HCT116 (cell line): ENCODE data around the gene IFRD1. TPM values are rescaled to one million over a fixed set of nuclear protein-coding genes. Genes with fewer than 3 reads are reported as not detected.

ENCODE experiments used
- ATAC-seq: fragments of 200-7000 bp; cut with Tn5 transposase; 2 replicates; pipeline ENCODE4 v1.9.1; 2020; ENCODE audit warnings: mild to moderate bottlenecking, moderate library complexity
- BruUV-seq: library from RNA; stranded (reverse); fragments of 400-500 nt; replicated peaks from 2 replicates; lab custom pipeline; 2021; lab: Mats Ljungman, UMichigan
- CTCF ChIA-PET: fragments of 300-600 bp; sonication (Branson Sonifier 250); formaldehyde crosslinking; loops from one replicate; lab custom pipeline; 2021; ENCODE audit warnings: antibody characterized with exemption; lab: Charles Lee
- POLR2A ChIA-PET: fragments of 300-600, 350-600 bp; sonication (Branson Sonifier 250); formaldehyde crosslinking; loops from one replicate; lab custom pipeline; 2021; ENCODE audit warnings: antibody characterized with exemption; lab: Charles Lee
- RAD21 ChIA-PET, 2 experiments: fragments of 300-600 bp; sonication (Branson Sonifier 250); formaldehyde crosslinking; loops; one replicate each; lab custom pipeline; 2023; ENCODE audit warnings: low total read pairs in 2 of 2; ENCODE audit not compliant: uncharacterized antibody in 2 of 2, unreplicated experiment in 2 of 2, low non-redundant PET in 1 of 2; lab: Charles Lee
- DNase-seq: peaks from one replicate; pipeline ENCODE4 v3.0.0-alpha.2; 2010; ENCODE audit warnings: low read depth, low spot score
- H2AFZ ChIP-seq: fragments of 200-600 bp; shearing (Covaris generic), sonication (generic); 2 replicates; pipeline ENCODE4 v1.6.1; 2017; ENCODE audit warnings: low read depth, mixed run types, mixed read lengths, antibody characterized with exemption, low read length; ENCODE audit not compliant: poor library complexity, severe bottlenecking
- H3K27ac ChIP-seq: 2 replicates; pipeline ENCODE4 v1.5.1; 2012; ENCODE audit warnings: low read depth, low read length
- H3K27me3 ChIP-seq: fragments of 200-600 bp; sonication (generic); 2 replicates; pipeline ENCODE4 v1.6.1; 2016; ENCODE audit warnings: mixed run types, low read length, mixed read lengths; ENCODE audit not compliant: insufficient read depth
- H3K36me3 ChIP-seq, 2 experiments: fragments of 200-500 bp in 1 of 2; fragments of 200-600 bp in 1 of 2; sonication (Bioruptor generic) in 1 of 2; sonication (generic) in 1 of 2; 2 replicates each; pipeline versions ENCODE4 v1.5.1 to v1.6.1; 2014 to 2016; ENCODE audit warnings: low read length in 2 of 2, inconsistent platforms in 1 of 2, mixed read lengths in 1 of 2, mixed run types in 1 of 2; ENCODE audit not compliant: insufficient read depth in 2 of 2, control insufficient read depth in 1 of 2
- H3K4me1 ChIP-seq, 2 experiments: fragments of 200-600 bp in 1 of 2; sonication (generic) in 1 of 2; 2 replicates each; pipeline versions ENCODE4 v1.5.1 to v1.6.1; 2012 to 2017; ENCODE audit warnings: low read length in 2 of 2, inconsistent platforms in 1 of 2, mild to moderate bottlenecking in 1 of 2, mixed read lengths in 1 of 2, mixed run types in 1 of 2, moderate library complexity in 1 of 2; ENCODE audit not compliant: insufficient read depth in 2 of 2, control insufficient read depth in 1 of 2
- H3K4me2 ChIP-seq: fragments of 200-600 bp; sonication (generic); 2 replicates; pipeline ENCODE4 v1.6.1; 2017; ENCODE audit warnings: mixed run types, low read length, mixed read lengths
- H3K4me3 ChIP-seq, 2 experiments: fragments of 200-600 bp in 1 of 2; sonication (generic) in 1 of 2; replicated peaks in 1 of 2; 2 replicates each; pipeline ENCODE4 v1.5.1; 2011 to 2016; ENCODE audit warnings: low read length in 2 of 2, control low read depth in 1 of 2, low read depth in 1 of 2, mild to moderate bottlenecking in 1 of 2, mixed read lengths in 1 of 2, mixed run types in 1 of 2
- H3K79me2 ChIP-seq: fragments of 200-600 bp; sonication (generic); 2 replicates; pipeline ENCODE4 v1.6.1; 2017; ENCODE audit warnings: mild to moderate bottlenecking, mixed run types, low read length, moderate library complexity, mixed read lengths; ENCODE audit not compliant: insufficient read depth
- H3K9ac ChIP-seq: fragments of 200-600 bp; sonication (generic); 2 replicates; pipeline ENCODE4 v1.6.1; 2016; ENCODE audit warnings: low read length, mixed read lengths
- H3K9me2 ChIP-seq: fragments of 200-600 bp; sonication (generic), shearing (Covaris generic); 2 replicates; pipeline ENCODE4 v1.6.1; 2017; ENCODE audit warnings: mixed run types, mild to moderate bottlenecking, moderate library complexity; ENCODE audit not compliant: insufficient read depth
- H3K9me3 ChIP-seq, 2 experiments: fragments of 200-500 bp in 1 of 2; fragments of 200-600 bp in 1 of 2; sonication (Bioruptor generic) in 1 of 2; sonication (generic) in 1 of 2; 2 replicates each; pipeline ENCODE4 v1.6.1; 2014 to 2017; ENCODE audit warnings: low read length in 2 of 2, mixed read lengths in 2 of 2, inconsistent platforms in 1 of 2, low read depth in 1 of 2, mild to moderate bottlenecking in 1 of 2, mixed run types in 1 of 2, moderate library complexity in 1 of 2; ENCODE audit not compliant: control insufficient read depth in 1 of 2, insufficient read depth in 1 of 2
- H4K20me1 ChIP-seq: fragments of 200-600 bp; sonication (generic), shearing (Covaris generic); 2 replicates; pipeline ENCODE4 v1.6.1; 2017; ENCODE audit warnings: mixed run types, mild to moderate bottlenecking, moderate library complexity; ENCODE audit not compliant: insufficient read depth
- EGR1 ChIP-seq: IDR thresholded peaks from 2 replicates; pipeline ENCODE4 v1.6.1; 2012; ENCODE audit warnings: low read depth
- ELF1 ChIP-seq: IDR thresholded peaks from 2 replicates; pipeline ENCODE4 v1.6.1; 2012; ENCODE audit warnings: low read depth, borderline replicate concordance
- EZH2 ChIP-seq: fragments of 200-600 bp; sonication (generic); IDR thresholded peaks from 2 replicates; pipeline ENCODE4 v1.6.1; 2017; ENCODE audit warnings: antibody characterized with exemption, mixed run types
- EZH2phosphoT487 ChIP-seq: fragments of 200-600 bp; IDR thresholded peaks from 2 replicates; pipeline ENCODE4 v1.6.1; 2018; ENCODE audit warnings: antibody characterized with exemption, borderline replicate concordance
- JUND ChIP-seq: IDR thresholded peaks from 2 replicates; pipeline ENCODE4 v1.6.1; 2012
- POLR2A ChIP-seq: IDR thresholded peaks from 2 replicates; pipeline ENCODE4 v1.7.0; 2011; ENCODE audit warnings: borderline replicate concordance; ENCODE audit not compliant: insufficient read depth, insufficient read length; ENCODE audit errors: extremely low read depth
- POLR2AphosphoS5 ChIP-seq: IDR thresholded peaks from 2 replicates; pipeline ENCODE4 v1.6.1; 2011; ENCODE audit warnings: mild to moderate bottlenecking, low read depth, low read length, moderate library complexity
- SIN3A ChIP-seq: IDR thresholded peaks from 2 replicates; pipeline ENCODE4 v1.6.1; 2012; ENCODE audit warnings: low read depth
- SP1 ChIP-seq: IDR thresholded peaks from 2 replicates; pipeline ENCODE4 v1.6.1; 2012; ENCODE audit warnings: low read depth
- SRF ChIP-seq: IDR thresholded peaks from 2 replicates; pipeline ENCODE4 v1.6.1; 2012; ENCODE audit warnings: low read depth
- TCF7L2 ChIP-seq: IDR thresholded peaks from 2 replicates; pipeline ENCODE4 v1.7.0; 2011; ENCODE audit warnings: borderline replicate concordance, inconsistent platforms; ENCODE audit not compliant: insufficient read depth, insufficient read length; ENCODE audit errors: extremely low read depth
- YY1 ChIP-seq: IDR thresholded peaks from 2 replicates; pipeline ENCODE4 v1.6.1; 2011; ENCODE audit warnings: low read length, low read depth, moderate library complexity, mild to moderate bottlenecking; ENCODE audit not compliant: insufficient replicate concordance; ENCODE audit errors: extremely low read depth
- ZFX ChIP-seq: fragments of 450-650 bp; IDR thresholded peaks from 2 replicates; pipeline ENCODE4 v1.6.1; 2017
- ZNF274 ChIP-seq: fragments of 200-500 bp; sonication (Bioruptor generic); IDR thresholded peaks from 2 replicates; pipeline ENCODE4 v1.6.1; 2014; ENCODE audit warnings: mild to moderate bottlenecking, low read depth, low read length, inconsistent platforms
- intact Hi-C: fragments of 100-400 bp; cut with micrococcal nuclease; formaldehyde crosslinking; loops from 2 replicates; pipeline ENCODE4 v1.10.0; 2022
- total RNA-seq: library from RNA; stranded (reverse); gene quantifications from one replicate; pipeline ENCODE4 v1.2.1, GENCODE V29; 2021; ENCODE audit not compliant: unreplicated experiment
- TF ChIP-seq, protein P1 (sequence below), 3 experiments: fragments of 200-600 bp in 1 of 3; sonication (generic) in 1 of 3; IDR thresholded peaks in 2 of 3; conservative IDR thresholded peaks in 1 of 3; 2 replicates each; pipeline ENCODE4 v1.5.1; 2012 to 2017; ENCODE audit warnings: low read depth in 2 of 3, low read length in 2 of 3, antibody characterized with exemption in 1 of 3, borderline replicate concordance in 1 of 3, control low read depth in 1 of 3, mild to moderate bottlenecking in 1 of 3, mixed read lengths in 1 of 3, mixed run types in 1 of 3, moderate library complexity in 1 of 3; ENCODE audit not compliant: insufficient read depth in 1 of 3
- TF ChIP-seq, protein P2 (sequence below): IDR thresholded peaks from 2 replicates; pipeline ENCODE4 v1.6.1; 2012
- TF ChIP-seq, protein P3 (sequence below): IDR thresholded peaks from 2 replicates; pipeline ENCODE4 v1.6.1; 2012

Gene IFRD1
- total RNA-seq, 1 experiment from 2014 or later, result 43.6 TPM

DNA sequence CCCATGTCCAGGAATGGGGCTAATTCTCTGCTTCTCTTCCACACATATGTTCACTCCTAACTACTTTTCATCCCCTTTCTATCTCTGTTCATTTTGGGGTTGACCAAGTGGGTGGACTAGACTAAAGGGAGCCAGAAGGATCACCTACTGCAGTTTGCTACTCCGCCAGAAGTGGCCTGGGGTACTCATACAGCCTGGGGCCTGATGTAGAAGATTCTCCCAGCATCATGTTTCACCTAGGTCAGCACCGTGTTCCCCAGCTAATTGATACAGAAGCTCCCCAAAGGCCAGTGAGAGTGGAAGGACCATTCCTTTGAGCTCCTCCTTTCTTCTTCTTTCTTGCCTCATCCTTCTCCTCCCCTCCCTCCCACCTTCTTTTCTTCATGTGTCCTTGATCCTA is 19.6 kb upstream of the IFRD1 start:
- no peaks in the 10 kb centered on the region for H4K20me1 ChIP-seq
- intact Hi-C loops, result no loop called here
- H3K27me3 ChIP-seq, result no peaks in the 10 kb centered on the region
- no peaks in the 10 kb centered on the region for H3K36me3 ChIP-seq
- ATAC-seq (no peak), DNase-seq (no peak)
- H3K4me2 ChIP-seq, result no peak overlapping the region
- peaks cover 0 to 8% of the 10 kb centered on the region in 2 experiments; a peak in 1 of 4 replicates for H3K4me1 ChIP-seq
- no peak overlapping the region for H3K4me3 ChIP-seq
- CTCF ChIA-PET, result no interaction called here
- H3K27ac ChIP-seq, result no peak overlapping the region
- no peaks in the 10 kb centered on the region for H3K9me3 ChIP-seq
- no TSS peak for BruUV-seq
- TF ChIP-seq SP1, result no peak
- no peak for TF ChIP-seq TCF7L2
- TF ChIP-seq SIN3A, result no peak
- TF ChIP-seq, protein P1, sequence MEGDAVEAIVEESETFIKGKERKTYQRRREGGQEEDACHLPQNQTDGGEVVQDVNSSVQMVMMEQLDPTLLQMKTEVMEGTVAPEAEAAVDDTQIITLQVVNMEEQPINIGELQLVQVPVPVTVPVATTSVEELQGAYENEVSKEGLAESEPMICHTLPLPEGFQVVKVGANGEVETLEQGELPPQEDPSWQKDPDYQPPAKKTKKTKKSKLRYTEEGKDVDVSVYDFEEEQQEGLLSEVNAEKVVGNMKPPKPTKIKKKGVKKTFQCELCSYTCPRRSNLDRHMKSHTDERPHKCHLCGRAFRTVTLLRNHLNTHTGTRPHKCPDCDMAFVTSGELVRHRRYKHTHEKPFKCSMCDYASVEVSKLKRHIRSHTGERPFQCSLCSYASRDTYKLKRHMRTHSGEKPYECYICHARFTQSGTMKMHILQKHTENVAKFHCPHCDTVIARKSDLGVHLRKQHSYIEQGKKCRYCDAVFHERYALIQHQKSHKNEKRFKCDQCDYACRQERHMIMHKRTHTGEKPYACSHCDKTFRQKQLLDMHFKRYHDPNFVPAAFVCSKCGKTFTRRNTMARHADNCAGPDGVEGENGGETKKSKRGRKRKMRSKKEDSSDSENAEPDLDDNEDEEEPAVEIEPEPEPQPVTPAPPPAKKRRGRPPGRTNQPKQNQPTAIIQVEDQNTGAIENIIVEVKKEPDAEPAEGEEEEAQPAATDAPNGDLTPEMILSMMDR (IDR thresholded peaks at IDR 0.05 in 2 of 3, conservative IDR thresholded peaks at IDR 0.05 in 1 of 3; ENCODE audit: borderline replicate concordance in 1 of 3, insufficient read depth in 1 of 3, low read depth in 2 of 3, low read length in 2 of 3), result no peak
- TF ChIP-seq, protein P2, sequence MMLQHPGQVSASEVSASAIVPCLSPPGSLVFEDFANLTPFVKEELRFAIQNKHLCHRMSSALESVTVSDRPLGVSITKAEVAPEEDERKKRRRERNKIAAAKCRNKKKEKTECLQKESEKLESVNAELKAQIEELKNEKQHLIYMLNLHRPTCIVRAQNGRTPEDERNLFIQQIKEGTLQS, result no peak
- TF ChIP-seq JUND, result no peak
- no peak for TF ChIP-seq ZNF274
- no peak for TF ChIP-seq EZH2phosphoT487
- no peak for TF ChIP-seq EGR1
- TF ChIP-seq, protein P3, sequence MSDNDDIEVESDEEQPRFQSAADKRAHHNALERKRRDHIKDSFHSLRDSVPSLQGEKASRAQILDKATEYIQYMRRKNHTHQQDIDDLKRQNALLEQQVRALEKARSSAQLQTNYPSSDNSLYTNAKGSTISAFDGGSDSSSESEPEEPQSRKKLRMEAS, result no peak
- no peak for TF ChIP-seq POLR2AphosphoS5
- no peak for TF ChIP-seq POLR2A
- TF ChIP-seq ELF1, result no peak
- TF ChIP-seq ZFX, result no peak
- no peak for TF ChIP-seq EZH2
- TF ChIP-seq YY1, result no peak
- TF ChIP-seq SRF, result no peak
- RAD21 ChIA-PET, result no interaction called here
- no peaks in the 10 kb centered on the region for H3K79me2 ChIP-seq
- POLR2A ChIA-PET, result no interaction called here
- no peaks in the 10 kb centered on the region for H3K9me2 ChIP-seq
- no peak overlapping the region for H3K9ac ChIP-seq
- H2AFZ ChIP-seq, result no peak overlapping the region
